ENCODE results near the gene SRPK2.
"Not testable (repeated sequence)": the region's sequence is repeated elsewhere in the genome, so short reads cannot be mapped to it uniquely, and the experiment has no call there.

The SRPK2 gene

DNA sequence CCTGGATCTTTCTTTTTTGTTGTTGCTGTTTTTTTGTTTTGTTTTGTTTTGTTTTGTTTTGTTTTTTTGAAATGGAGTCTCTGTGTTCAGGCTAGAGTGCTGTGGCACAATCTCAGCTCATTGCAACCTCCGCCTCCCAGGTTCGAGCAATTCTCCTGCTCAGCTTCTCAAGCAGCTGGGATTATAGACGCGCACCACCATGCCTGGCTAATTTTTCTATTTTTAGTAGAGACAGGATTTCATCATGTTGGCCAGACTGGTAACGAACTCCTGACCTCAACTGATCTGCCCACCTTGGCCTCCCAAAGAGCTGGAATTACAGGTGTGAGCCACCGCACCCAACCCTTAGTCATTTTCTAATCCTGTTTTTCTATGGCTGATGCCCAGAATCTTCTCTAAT is 94.2 kb downstream of the SRPK2 start:
- not testable (repeated sequence) for H3K27me3 ChIP-seq (ENCODE audit: control insufficient read depth, insufficient read depth, low read length); H3K4me1 ChIP-seq (ENCODE audit: control insufficient read depth, insufficient read depth, low read length); H3K4me3 ChIP-seq (ENCODE audit: low read length); H3K9me3 ChIP-seq (replicated peaks; ENCODE audit: low read length); H3K9ac ChIP-seq (ENCODE audit: low read depth, low read length); H3K4me2 ChIP-seq (ENCODE audit: low read length); H3K36me3 ChIP-seq (ENCODE audit: insufficient read depth, low read length)

DNA sequence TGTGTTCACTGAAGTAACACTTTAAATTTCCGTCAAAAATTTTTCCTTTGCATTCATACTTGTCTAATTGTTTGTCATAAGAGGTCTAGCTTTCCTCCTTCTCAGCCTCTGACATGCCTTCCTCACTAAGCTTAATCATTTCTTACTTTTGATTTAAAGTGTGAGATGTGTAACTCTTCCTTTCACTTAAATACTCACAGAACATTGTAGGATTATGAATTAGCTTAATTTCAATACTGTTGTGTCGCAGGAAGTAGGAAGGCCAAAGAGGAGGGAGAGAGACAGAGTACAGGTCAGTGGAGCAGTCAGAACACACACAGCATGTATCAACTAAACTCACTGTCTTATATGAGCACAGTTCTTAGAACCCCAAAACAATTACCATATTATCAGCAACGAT is 99.0 kb downstream of the SRPK2 start:
- Histone ChIP-seq H3K4me1 (ENCODE audit: control insufficient read depth, insufficient read depth, low read length) (no peaks in the 10 kb centered on the region), H3K4me3 (ENCODE audit: low read length) (no peak overlapping the region), H3K9me3 (replicated peaks; ENCODE audit: low read length) (no peaks in the 10 kb centered on the region), H3K9ac (ENCODE audit: low read depth, low read length) (no peak overlapping the region), H3K27me3 (ENCODE audit: control insufficient read depth, insufficient read depth, low read length) (no peaks in the 10 kb centered on the region), H3K4me2 (ENCODE audit: low read length) (no peak overlapping the region), H3K36me3 (ENCODE audit: insufficient read depth, low read length) (no peaks in the 10 kb centered on the region)

DNA sequence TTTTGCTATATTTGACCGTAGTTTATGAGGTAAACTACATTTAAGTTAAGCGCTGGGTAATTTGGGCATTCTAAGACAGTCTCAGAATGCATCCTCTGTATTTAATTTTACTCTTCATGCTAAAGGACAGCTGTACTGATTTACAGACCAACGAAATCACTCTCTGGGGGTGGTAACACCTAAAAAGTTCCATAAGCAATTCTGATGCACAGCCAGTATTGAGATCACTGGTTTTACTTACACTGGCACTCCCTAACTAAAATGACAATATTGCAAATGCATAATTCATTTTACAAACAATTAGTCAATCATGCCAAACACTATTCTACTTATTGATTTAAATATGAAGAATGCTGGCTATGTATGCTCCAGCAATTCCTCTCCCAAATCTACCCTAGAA is 102.3 kb downstream of the SRPK2 start:
- Histone ChIP-seq H3K4me3 (ENCODE audit: low read length) (no peak overlapping the region), H3K9ac (ENCODE audit: low read depth, low read length) (no peak overlapping the region), H3K36me3 (ENCODE audit: insufficient read depth, low read length) (no peaks in the 10 kb centered on the region), H3K4me1 (ENCODE audit: control insufficient read depth, insufficient read depth, low read length) (no peaks in the 10 kb centered on the region), H3K4me2 (ENCODE audit: low read length) (no peak overlapping the region), H3K9me3 (replicated peaks; ENCODE audit: low read length) (no peaks in the 10 kb centered on the region), H3K27me3 (ENCODE audit: control insufficient read depth, insufficient read depth, low read length) (no peaks in the 10 kb centered on the region)

DNA sequence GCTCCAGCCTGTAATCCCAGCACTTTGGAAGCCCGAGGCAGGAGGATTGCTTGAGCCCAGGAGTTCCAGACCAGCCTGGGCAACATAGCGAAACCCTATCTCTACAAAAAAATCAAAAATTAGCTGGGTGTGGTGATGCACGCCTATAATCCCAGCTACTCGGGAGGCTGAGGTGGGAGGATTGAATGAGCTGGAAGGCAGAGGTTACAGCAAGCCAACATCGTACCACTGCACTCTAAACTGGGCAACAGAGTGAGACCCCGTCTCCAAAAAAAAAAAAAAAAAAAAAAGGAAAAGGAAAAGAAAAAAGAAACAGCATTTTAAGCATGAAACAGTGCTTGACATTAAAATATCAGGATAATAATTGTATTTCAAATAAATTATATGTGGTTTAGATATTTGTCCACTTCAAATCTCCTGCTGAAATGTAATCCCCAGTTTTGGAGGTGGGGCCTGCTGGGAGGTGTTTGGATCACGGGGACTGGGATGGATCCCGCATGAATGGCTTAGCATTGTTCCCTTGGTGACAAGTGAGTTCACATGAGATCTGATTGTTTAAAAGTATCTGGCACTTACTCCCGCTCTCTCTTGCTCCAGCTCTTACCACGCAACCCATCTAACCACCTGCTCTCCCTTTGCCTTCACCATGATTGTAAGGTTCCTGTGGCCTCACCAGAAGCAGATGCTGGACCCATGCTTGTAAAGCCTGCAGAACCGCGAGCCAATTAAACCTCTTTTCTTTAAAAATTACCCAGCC is 103.4 kb downstream of the SRPK2 start:
- H3K9ac ChIP-seq (ENCODE audit: low read depth, low read length) = no peak overlapping the region
- no peaks in the 10 kb centered on the region for H3K4me1 ChIP-seq (ENCODE audit: control insufficient read depth, insufficient read depth, low read length)
- H3K36me3 ChIP-seq (ENCODE audit: insufficient read depth, low read length) = no peaks in the 10 kb centered on the region
- no peak overlapping the region for H3K4me3 ChIP-seq (ENCODE audit: low read length)
- no peaks in the 10 kb centered on the region for H3K9me3 ChIP-seq (replicated peaks; ENCODE audit: low read length)
- H3K4me2 ChIP-seq (ENCODE audit: low read length) = no peak overlapping the region
- H3K27me3 ChIP-seq (ENCODE audit: control insufficient read depth, insufficient read depth, low read length) = no peaks in the 10 kb centered on the region

DNA sequence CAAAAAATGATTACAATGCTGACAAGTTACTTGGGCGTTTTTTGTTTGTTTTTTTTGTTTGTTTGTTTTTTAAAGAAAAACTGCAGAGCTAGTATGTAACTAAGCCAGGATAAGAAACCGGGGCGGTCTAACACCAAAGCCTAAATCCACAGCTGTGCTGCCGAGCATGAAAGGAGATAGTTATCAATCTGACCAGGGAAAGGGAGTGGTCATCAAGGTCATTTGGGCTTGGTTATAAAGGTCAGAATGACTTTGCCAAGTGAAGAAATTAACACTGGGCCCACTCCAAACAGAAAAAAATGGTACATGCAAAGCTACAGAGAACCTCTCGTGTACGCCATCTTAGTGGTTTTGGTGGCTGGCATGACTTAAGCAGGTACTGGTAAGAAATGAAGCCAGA is 104.7 kb downstream of the SRPK2 start:
- Histone ChIP-seq H3K9ac (ENCODE audit: low read depth, low read length) (no peak overlapping the region), H3K4me3 (ENCODE audit: low read length) (no peak overlapping the region), H3K4me1 (ENCODE audit: control insufficient read depth, insufficient read depth, low read length) (no peaks in the 10 kb centered on the region), H3K36me3 (ENCODE audit: insufficient read depth, low read length) (no peaks in the 10 kb centered on the region), H3K4me2 (ENCODE audit: low read length) (no peak overlapping the region), H3K9me3 (replicated peaks; ENCODE audit: low read length) (no peaks in the 10 kb centered on the region), H3K27me3 (ENCODE audit: control insufficient read depth, insufficient read depth, low read length) (no peaks in the 10 kb centered on the region)

DNA sequence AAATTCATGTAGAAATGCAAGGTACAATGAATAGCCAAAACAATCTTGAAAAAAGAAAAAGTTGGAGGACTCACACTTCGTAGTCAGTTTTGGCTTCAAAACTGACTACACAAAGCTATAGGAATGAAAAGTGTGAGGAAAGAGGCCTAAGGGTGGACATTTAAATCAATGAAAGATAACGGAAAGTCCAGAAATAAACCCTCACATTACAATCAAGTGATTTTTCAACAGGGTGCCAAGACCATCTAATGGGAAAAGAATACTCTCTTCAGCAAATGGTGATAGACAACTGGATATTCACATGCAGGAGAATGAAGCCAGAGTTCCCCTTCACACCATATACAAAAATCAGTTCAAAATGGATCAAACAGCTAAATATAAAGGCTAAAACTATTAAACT is 106.8 kb downstream of the SRPK2 start:
- H3K36me3 ChIP-seq (ENCODE audit: insufficient read depth, low read length) = no peaks in the 10 kb centered on the region
- H3K9ac ChIP-seq (ENCODE audit: low read depth, low read length) = no peak overlapping the region

DNA sequence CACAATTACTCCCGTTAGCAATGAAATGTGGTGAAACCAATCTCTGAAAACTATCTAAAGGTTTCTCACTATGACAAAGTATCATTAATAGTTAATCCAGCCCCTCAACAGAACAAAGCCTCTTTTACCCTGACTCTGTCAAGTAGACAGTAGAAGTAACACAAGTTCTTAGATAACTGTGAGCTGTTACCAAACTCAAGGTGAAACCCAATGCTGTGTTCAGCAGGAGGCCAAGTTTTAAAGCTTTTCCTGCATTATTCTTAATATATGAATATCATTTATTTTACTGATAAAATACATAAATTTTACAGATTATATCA is 109.1 kb downstream of the SRPK2 start:
- H3K4me2 ChIP-seq (ENCODE audit: low read length) = no peak overlapping the region
- no peak overlapping the region for H3K9ac ChIP-seq (ENCODE audit: low read depth, low read length)
- H3K4me1 ChIP-seq (ENCODE audit: control insufficient read depth, insufficient read depth, low read length) = no peaks in the 10 kb centered on the region
- no peaks in the 10 kb centered on the region for H3K9me3 ChIP-seq (replicated peaks; ENCODE audit: low read length)
- no peak overlapping the region for H3K4me3 ChIP-seq (ENCODE audit: low read length)
- H3K27me3 ChIP-seq (ENCODE audit: control insufficient read depth, insufficient read depth, low read length) = no peaks in the 10 kb centered on the region
- H3K36me3 ChIP-seq (ENCODE audit: insufficient read depth, low read length) = no peaks in the 10 kb centered on the region

More for the DNA sequence above, 106.8 kb downstream of the SRPK2 start:
- Histone ChIP-seq H3K4me1 (ENCODE audit: control insufficient read depth, insufficient read depth, low read length) (no peaks in the 10 kb centered on the region), H3K9me3 (replicated peaks; ENCODE audit: low read length) (no peaks in the 10 kb centered on the region), H3K4me3 (ENCODE audit: low read length) (no peak overlapping the region), H3K27me3 (ENCODE audit: control insufficient read depth, insufficient read depth, low read length) (no peaks in the 10 kb centered on the region), H3K4me2 (ENCODE audit: low read length) (no peak overlapping the region)

DNA sequence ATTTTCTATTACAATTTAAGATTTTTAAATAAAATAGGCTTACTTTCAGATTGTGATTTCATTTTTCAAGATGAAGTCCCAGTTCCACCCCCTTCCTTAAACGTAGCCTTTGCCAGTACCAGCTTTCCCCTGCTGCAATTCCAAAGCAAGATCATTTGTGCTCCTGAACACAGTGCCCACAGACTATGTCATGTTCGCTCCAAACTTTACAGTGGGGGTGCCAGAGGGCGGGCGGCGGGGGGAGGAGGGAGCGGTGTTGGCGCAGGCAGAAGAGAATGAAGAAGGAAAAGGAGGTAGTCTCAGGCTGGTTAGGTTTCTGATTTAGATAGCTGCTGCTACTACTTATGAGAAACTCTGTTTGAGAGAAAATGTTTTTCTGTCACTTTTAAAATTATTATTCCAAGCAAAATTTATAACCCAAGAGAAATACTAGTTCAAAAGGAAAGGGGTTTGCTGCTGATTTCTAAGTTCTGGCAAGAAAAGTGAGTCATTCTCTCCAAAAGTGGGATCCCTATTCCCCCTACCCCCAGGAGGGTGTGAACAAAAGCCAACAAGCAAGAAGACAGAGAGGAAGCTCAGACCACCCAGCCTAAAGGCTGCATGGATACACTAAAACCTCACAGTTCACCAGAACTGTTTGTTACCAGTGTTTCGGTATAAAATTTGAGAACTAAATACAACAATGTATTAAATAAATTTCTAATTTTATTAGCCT is 109.6 kb downstream of the SRPK2 start:
- H3K4me2 ChIP-seq (ENCODE audit: low read length) = peak overlapping the region; percentile 28
- no peak overlapping the region for H3K4me3 ChIP-seq (ENCODE audit: low read length)
- H3K9me3 ChIP-seq (replicated peaks; ENCODE audit: low read length) = no peaks in the 10 kb centered on the region
- H3K9ac ChIP-seq (ENCODE audit: low read depth, low read length) = no peak overlapping the region
- H3K36me3 ChIP-seq (ENCODE audit: insufficient read depth, low read length) = no peaks in the 10 kb centered on the region
- no peaks in the 10 kb centered on the region for H3K27me3 ChIP-seq (ENCODE audit: control insufficient read depth, insufficient read depth, low read length)
- no peaks in the 10 kb centered on the region for H3K4me1 ChIP-seq (ENCODE audit: control insufficient read depth, insufficient read depth, low read length)

DNA sequence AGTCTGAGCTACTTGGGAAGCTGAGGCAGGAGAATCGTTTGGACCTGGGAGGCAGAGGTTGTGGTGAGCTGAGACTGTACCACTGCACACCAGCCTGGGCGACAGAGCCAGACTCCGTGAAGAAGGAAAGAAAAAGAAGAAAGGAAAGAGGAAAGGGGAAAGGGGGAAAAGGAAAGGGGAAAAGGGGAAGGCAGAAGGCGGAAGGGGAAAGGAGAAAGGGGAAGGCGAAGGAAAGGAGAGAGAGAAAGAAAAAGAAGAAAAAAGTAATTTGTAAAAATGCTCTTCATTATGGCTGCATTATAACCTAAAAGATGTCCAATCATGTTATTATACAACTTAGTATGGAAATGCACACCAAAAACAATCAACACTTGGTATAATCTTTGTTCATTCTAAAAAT is 110.2 kb downstream of the SRPK2 start:
- H3K4me1 ChIP-seq (ENCODE audit: control insufficient read depth, insufficient read depth, low read length) = no peaks in the 10 kb centered on the region

DNA sequence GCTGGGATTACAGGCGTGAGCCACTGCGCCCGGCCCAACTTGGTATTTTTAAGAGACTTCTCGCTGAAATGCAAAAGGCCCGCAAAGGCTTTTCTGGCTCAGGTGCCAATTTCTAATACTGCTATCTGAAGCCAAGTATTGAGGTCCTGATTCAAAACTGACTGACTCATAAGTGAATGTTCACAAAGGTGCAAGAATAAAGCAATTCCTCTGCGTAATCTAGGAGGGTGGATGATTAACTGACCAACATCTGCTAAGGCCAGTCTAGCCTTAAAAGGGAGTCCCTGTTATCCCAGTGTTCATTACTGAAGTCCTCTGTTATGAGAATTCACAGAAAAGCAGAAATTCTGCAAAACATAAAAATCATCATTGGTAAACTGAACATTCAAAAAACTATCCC is 111.4 kb downstream of the SRPK2 start:
- H3K4me3 ChIP-seq (ENCODE audit: low read length) = no peak overlapping the region
- no peaks in the 10 kb centered on the region for H3K9me3 ChIP-seq (replicated peaks; ENCODE audit: low read length)

More for the DNA sequence above, 110.2 kb downstream of the SRPK2 start:
- no peaks in the 10 kb centered on the region for H3K27me3 ChIP-seq (ENCODE audit: control insufficient read depth, insufficient read depth, low read length)
- H3K4me3 ChIP-seq (ENCODE audit: low read length) = no peak overlapping the region
- H3K9ac ChIP-seq (ENCODE audit: low read depth, low read length) = no peak overlapping the region
- H3K36me3 ChIP-seq (ENCODE audit: insufficient read depth, low read length) = no peaks in the 10 kb centered on the region
- H3K4me2 ChIP-seq (ENCODE audit: low read length) = no peak overlapping the region
- H3K9me3 ChIP-seq (replicated peaks; ENCODE audit: low read length) = no peaks in the 10 kb centered on the region

DNA sequence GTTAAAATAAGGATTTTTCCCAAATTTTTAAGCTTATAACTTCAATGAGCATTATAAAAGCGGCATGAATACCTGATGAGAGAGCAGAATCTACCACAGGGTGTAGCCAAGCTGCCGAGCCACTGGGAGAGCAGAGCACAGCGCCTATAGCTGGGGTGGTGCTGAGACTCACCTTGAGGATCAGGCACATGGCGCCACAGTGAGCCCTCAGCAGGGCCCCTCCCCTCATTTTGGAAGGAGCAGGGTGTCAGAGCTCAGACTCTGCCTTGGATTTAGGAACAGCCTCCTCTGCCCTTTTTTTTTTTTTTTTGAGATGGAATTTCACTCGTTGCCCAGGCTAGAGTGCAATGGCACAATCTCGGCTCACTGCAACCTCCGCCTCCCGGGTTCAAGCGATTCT is 118.6 kb downstream of the SRPK2 start:
- H3K4me2 ChIP-seq (ENCODE audit: low read length) = peak overlapping the region; percentile 82
- peaks cover 26% of the 10 kb centered on the region for H3K4me1 ChIP-seq (ENCODE audit: control insufficient read depth, insufficient read depth, low read length)
- no peaks in the 10 kb centered on the region for H3K9me3 ChIP-seq (replicated peaks; ENCODE audit: low read length)
- H3K4me3 ChIP-seq (ENCODE audit: low read length) = no peak overlapping the region
- H3K36me3 ChIP-seq (ENCODE audit: insufficient read depth, low read length) = no peaks in the 10 kb centered on the region
- H3K27me3 ChIP-seq (ENCODE audit: control insufficient read depth, insufficient read depth, low read length) = no peaks in the 10 kb centered on the region
- H3K9ac ChIP-seq (ENCODE audit: low read depth, low read length) = peak overlapping the region; percentile 79

More for the DNA sequence above, 111.4 kb downstream of the SRPK2 start:
- Histone ChIP-seq H3K36me3 (ENCODE audit: insufficient read depth, low read length) (no peaks in the 10 kb centered on the region), H3K27me3 (ENCODE audit: control insufficient read depth, insufficient read depth, low read length) (no peaks in the 10 kb centered on the region), H3K4me2 (ENCODE audit: low read length) (no peak overlapping the region), H3K9ac (ENCODE audit: low read depth, low read length) (no peak overlapping the region), H3K4me1 (ENCODE audit: control insufficient read depth, insufficient read depth, low read length) (no peaks in the 10 kb centered on the region)

DNA sequence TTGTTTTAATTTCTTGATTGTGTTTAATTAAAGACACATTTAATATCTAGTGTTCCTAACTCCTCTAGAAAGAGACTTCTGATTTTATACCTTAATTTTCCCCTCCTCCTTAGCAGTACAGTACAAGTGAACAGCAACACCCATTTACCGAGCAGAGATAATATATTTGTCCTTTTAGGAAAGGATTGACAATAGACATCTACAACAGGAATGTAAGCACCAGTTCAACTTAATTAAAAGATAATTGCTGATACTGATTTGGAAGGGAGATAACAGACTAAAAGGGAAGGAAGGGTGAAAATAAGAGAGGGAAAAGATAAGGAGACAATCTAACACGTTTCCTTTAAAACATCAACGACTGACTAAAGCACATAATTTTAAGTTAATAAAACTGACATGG is 119.3 kb downstream of the SRPK2 start:
- Histone ChIP-seq H3K9ac (ENCODE audit: low read depth, low read length) (peak overlapping the region; percentile 79), H3K27me3 (ENCODE audit: control insufficient read depth, insufficient read depth, low read length) (no peaks in the 10 kb centered on the region), H3K4me2 (ENCODE audit: low read length) (peak overlapping the region; percentile 82), H3K9me3 (replicated peaks; ENCODE audit: low read length) (no peaks in the 10 kb centered on the region), H3K4me1 (ENCODE audit: control insufficient read depth, insufficient read depth, low read length) (peaks cover 26% of the 10 kb centered on the region), H3K36me3 (ENCODE audit: insufficient read depth, low read length) (no peaks in the 10 kb centered on the region), H3K4me3 (ENCODE audit: low read length) (peak overlapping the region; percentile 66)
